ENCODE results near the gene HOXC11. TPM values are rescaled to one million over a fixed set of nuclear protein-coding genes. Genes with fewer than 3 reads are reported as not detected.

HOXC11 gene
- total and polyA plus RNA-seq, 4 experiments from 2014 or later: not detected

DNA sequence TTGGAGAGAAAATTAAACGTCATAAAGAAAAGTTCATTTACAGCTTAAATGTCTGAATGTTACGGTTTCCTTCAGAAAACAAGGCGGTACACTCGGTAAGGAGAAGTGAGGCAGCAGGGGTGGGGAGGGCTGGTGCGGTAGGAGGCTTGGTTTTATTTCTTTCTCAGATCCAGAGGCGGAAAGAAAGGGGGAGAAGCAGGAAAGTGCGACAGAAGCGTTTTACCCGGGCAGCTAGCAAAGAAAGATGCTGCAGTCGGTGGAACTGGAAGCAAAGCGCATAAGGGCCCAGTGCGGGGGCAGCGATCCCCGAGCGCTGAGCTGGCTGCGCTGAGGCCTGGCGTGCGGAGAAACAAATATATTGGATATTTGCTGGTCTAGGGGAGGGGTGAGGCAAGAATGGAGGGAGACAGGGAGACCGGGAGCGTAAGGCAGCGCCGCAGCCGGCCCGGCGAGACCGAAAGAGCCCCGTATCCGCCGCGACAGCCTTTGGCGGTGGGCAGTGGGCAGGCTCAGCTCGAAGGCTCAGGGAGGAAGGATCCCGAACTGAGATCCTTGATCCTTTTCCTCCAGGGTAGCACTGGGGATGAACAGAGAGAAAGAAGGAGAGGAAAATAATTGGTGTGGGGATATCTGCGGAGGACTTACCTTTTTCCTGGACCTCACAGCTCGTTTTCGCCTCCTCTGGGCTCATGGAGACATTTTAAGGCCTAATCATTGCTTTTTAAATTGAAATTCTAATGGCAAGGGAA lies 6.4 kb upstream of the HOXC11 start:
- no peak for DNase-seq
- H3K4me1 Mint-ChIP-seq: peaks cover 18 to 46% (median 28%) of the 10 kb centered on the region in 4 donors
- H3K27me3 ChIP-seq (ENCODE audit: insufficient read depth, low read length): peaks cover 97% of the 10 kb centered on the region
- peak overlapping the region in 1 of 7 donors; percentile 68 for H3K27ac Mint-ChIP-seq
- H3K36me3 Mint-ChIP-seq: peaks cover 0 to 4% of the 10 kb centered on the region in 2 donors
- H3K36me3 ChIP-seq (ENCODE audit: insufficient read depth, low read length): no peaks in the 10 kb centered on the region
- no peak overlapping the region for H3K27ac ChIP-seq (ENCODE audit: low read depth, low read length)
- CTCF ChIA-PET (ENCODE audit: partially characterized antibody): no interaction called here
- H3K27me3 Mint-ChIP-seq: peaks cover 80 to 93% of the 10 kb centered on the region in 2 donors
- POLR2A ChIA-PET (ENCODE audit: partially characterized antibody): no interaction called here
- H3K4me1 ChIP-seq (ENCODE audit: insufficient read depth, low read length): peaks cover 42% of the 10 kb centered on the region
- intact Hi-C loops (cut with micrococcal nuclease): no loop called here
- H3K4me3 ChIP-seq (ENCODE audit: low read length in 2 of 2): no peak overlapping the region
- H3K4me3 Mint-ChIP-seq: peak overlapping the region in 6 of 8 donors; percentile 13 to 84 (median 70)
- H3K9me3 ChIP-seq (ENCODE audit: control insufficient read depth in 1 of 2, low read length in 2 of 2): no peaks in the 10 kb centered on the region
- H3K9me3 Mint-ChIP-seq: peaks cover 0 to 8% (median 5%) of the 10 kb centered on the region in 8 donors

DNA sequence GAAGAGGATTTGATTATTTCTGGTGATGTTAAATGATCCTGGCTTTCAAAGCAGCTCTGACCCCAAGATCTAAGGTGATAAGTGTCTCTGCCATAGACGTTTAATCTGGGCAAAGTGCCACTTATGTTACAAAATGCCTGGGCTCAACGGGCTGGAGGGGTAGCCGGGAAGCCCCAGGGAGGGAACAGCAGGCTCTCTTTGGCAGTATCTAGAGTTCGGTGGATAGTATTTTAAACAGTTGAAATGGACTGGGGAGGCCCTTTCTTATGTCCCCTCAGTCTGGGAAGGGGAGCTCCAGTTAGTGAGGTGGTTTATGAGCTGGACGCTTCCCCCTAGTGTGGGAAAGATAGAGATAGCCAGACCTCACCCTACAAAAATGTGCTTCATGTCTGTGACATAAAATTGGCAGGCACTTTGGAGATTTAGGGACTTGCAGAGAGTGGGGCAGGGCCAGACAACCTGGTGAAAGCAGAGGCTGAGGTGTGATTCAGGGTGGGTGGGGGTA lies 5.5 kb upstream of the HOXC11 start:
- peak overlapping the region in 1 of 7 donors; percentile 55 for H3K27ac Mint-ChIP-seq
- H3K4me1 Mint-ChIP-seq: peaks cover 18 to 46% (median 27%) of the 10 kb centered on the region in 4 donors
- peaks cover 98% of the 10 kb centered on the region for H3K27me3 ChIP-seq (ENCODE audit: insufficient read depth, low read length)
- ChIA-PET CTCF (ENCODE audit: partially characterized antibody) (no interaction called here), POLR2A (ENCODE audit: partially characterized antibody) (no interaction called here)
- no peak overlapping the region for H3K27ac ChIP-seq (ENCODE audit: low read depth, low read length)
- H3K9me3 ChIP-seq (ENCODE audit: control insufficient read depth in 1 of 2, low read length in 2 of 2): no peaks in the 10 kb centered on the region
- no peak overlapping the region for H3K4me3 ChIP-seq (ENCODE audit: low read length in 2 of 2)
- peaks cover 0 to 4% of the 10 kb centered on the region in 2 donors for H3K36me3 Mint-ChIP-seq
- intact Hi-C loops (cut with micrococcal nuclease): no loop called here
- peaks cover 42% of the 10 kb centered on the region for H3K4me1 ChIP-seq (ENCODE audit: insufficient read depth, low read length)
- peaks cover 0 to 10% (median 5%) of the 10 kb centered on the region in 8 donors for H3K9me3 Mint-ChIP-seq
- DNase-seq: no peak
- peaks cover 82 to 95% of the 10 kb centered on the region in 2 donors for H3K27me3 Mint-ChIP-seq
- peak overlapping the region in 1 of 8 donors; percentile 30 for H3K4me3 Mint-ChIP-seq
- no peaks in the 10 kb centered on the region for H3K36me3 ChIP-seq (ENCODE audit: insufficient read depth, low read length)

- Mint-ChIP-seq H3K27me3 (peaks cover 86 to 94% of the 10 kb centered on the region in 2 donors), H3K9me3 (peaks cover 0 to 18% (median 10%) of the 10 kb centered on the region in 8 donors), H3K27ac (peak overlapping the region in 1 of 7 donors; percentile 20), H3K36me3 (peaks cover 4 to 10% of the 10 kb centered on the region in 2 donors), H3K4me3 (no peak overlapping the region), H3K4me1 (peaks cover 18 to 48% (median 32%) of the 10 kb centered on the region in 4 donors)
- H3K27me3 ChIP-seq (ENCODE audit: insufficient read depth, low read length): peaks cover 95% of the 10 kb centered on the region
- ChIA-PET POLR2A (ENCODE audit: partially characterized antibody) (interaction anchor here (1.6 kb wide), 1 partner anchor 12 kb away, joined by 3 read pairs; no protein-coding TSS in a partner anchor), CTCF (ENCODE audit: partially characterized antibody) (interaction anchor here (0.5 kb wide), 1 partner anchor 232 kb away, joined by 3 read pairs; no protein-coding TSS in a partner anchor)
- no peak for DNase-seq
- H3K36me3 ChIP-seq (ENCODE audit: insufficient read depth, low read length): no peaks in the 10 kb centered on the region
- peaks cover 37% of the 10 kb centered on the region for H3K4me1 ChIP-seq (ENCODE audit: insufficient read depth, low read length)
- intact Hi-C loops (cut with micrococcal nuclease): no loop called here
- H3K27ac ChIP-seq (ENCODE audit: low read depth, low read length): no peak overlapping the region
- no peaks in the 10 kb centered on the region for H3K9me3 ChIP-seq (ENCODE audit: control insufficient read depth in 1 of 2, low read length in 2 of 2)
- H3K4me3 ChIP-seq (ENCODE audit: low read length in 2 of 2): no peak overlapping the region
Measured at GRCh38 chr12:53968214-53969127, 4.5 kb upstream of the HOXC11 start.

- H3K4me1 ChIP-seq (ENCODE audit: insufficient read depth, low read length): peaks cover 37% of the 10 kb centered on the region
- Mint-ChIP-seq H3K4me3 (no peak overlapping the region), H3K4me1 (peaks cover 13 to 39% (median 23%) of the 10 kb centered on the region in 4 donors), H3K27me3 (peaks cover 78 to 87% of the 10 kb centered on the region in 2 donors), H3K27ac (peak overlapping the region in 1 of 7 donors; percentile 50), H3K36me3 (peaks cover 4 to 10% of the 10 kb centered on the region in 2 donors), H3K9me3 (peaks cover 0 to 19% (median 8%) of the 10 kb centered on the region in 8 donors)
- DNase-seq: no peak
- no peaks in the 10 kb centered on the region for H3K9me3 ChIP-seq (ENCODE audit: control insufficient read depth in 1 of 2, low read length in 2 of 2)
- ChIA-PET POLR2A (ENCODE audit: partially characterized antibody) (interaction anchor here (1.6 kb wide), 1 partner anchor 11 kb away, joined by 3 read pairs; no protein-coding TSS in a partner anchor), CTCF (ENCODE audit: partially characterized antibody) (no interaction called here)
- no peak overlapping the region for H3K4me3 ChIP-seq (ENCODE audit: low read length in 2 of 2)
- intact Hi-C loops (cut with micrococcal nuclease): no loop called here
- no peak overlapping the region for H3K27ac ChIP-seq (ENCODE audit: low read depth, low read length)
- H3K36me3 ChIP-seq (ENCODE audit: insufficient read depth, low read length): no peaks in the 10 kb centered on the region
- H3K27me3 ChIP-seq (ENCODE audit: insufficient read depth, low read length): peaks cover 95% of the 10 kb centered on the region
Measured at GRCh38 chr12:53969588-53970259, 3.2 kb upstream of the HOXC11 start.

DNA sequence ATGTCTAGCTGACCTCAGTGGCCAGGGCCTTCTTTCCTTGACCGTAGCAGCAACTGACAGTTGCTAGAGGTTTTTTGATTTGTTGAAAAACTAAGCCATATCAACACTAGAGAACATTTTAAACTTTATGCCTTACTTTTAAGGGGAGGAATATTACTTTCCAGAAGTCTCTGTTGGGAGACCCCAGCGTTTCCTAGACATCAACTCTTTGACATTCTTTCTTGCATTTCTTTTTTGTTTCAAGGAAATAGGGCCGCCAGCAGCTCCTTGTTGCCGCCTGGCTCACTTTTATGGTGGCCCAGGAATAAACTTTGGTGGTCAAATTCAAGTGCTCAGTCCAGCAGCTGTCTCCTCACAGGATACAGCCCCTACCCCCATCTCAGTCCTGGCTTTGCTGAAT lies 2.5 kb upstream of the HOXC11 start:
- CTCF ChIA-PET (ENCODE audit: partially characterized antibody): no interaction called here
- Histone ChIP-seq H3K27ac (ENCODE audit: low read depth, low read length) (no peak overlapping the region), H3K36me3 (ENCODE audit: insufficient read depth, low read length) (no peaks in the 10 kb centered on the region), H3K4me3 (ENCODE audit: low read length in 2 of 2) (no peak overlapping the region), H3K9me3 (ENCODE audit: control insufficient read depth in 1 of 2, low read length in 2 of 2) (no peaks in the 10 kb centered on the region), H3K27me3 (ENCODE audit: insufficient read depth, low read length) (peaks cover 93% of the 10 kb centered on the region), H3K4me1 (ENCODE audit: insufficient read depth, low read length) (peaks cover 37% of the 10 kb centered on the region)
- Mint-ChIP-seq H3K36me3 (peaks cover 4 to 10% of the 10 kb centered on the region in 2 donors), H3K27me3 (peaks cover 77 to 84% of the 10 kb centered on the region in 2 donors), H3K4me1 (peaks cover 13 to 37% (median 24%) of the 10 kb centered on the region in 4 donors), H3K9me3 (peaks cover 0 to 17% (median 8%) of the 10 kb centered on the region in 8 donors), H3K4me3 (no peak overlapping the region), H3K27ac (peak overlapping the region in 1 of 7 donors; percentile 50)
- no peak for DNase-seq
- POLR2A ChIA-PET (ENCODE audit: partially characterized antibody): no interaction called here
- intact Hi-C loops (cut with micrococcal nuclease): no loop called here

DNA sequence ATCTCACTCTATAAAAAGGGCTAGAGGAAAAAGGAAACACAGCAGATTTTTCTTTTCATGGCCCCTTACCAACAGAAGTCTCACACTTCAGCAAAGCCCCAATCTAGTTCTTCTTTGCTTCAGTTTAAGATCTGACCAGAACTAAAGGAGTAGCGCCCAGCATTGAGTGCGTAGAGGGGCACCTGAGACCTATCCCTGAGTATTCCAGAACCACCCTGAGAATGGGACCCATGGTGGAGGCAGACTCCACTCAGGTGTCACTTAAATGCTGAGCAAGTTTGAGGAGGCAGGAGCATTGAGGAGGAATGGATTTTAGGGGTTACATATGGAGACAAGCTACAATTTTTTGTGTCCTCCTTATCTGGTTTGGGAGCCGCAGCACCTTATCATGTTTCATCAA lies 1.8 kb upstream of the HOXC11 start:
- Mint-ChIP-seq H3K9me3 (peaks cover 0 to 21% (median 8%) of the 10 kb centered on the region in 8 donors), H3K36me3 (peaks cover 5 to 10% of the 10 kb centered on the region in 2 donors), H3K4me3 (no peak overlapping the region), H3K4me1 (peaks cover 10 to 36% (median 23%) of the 10 kb centered on the region in 4 donors), H3K27me3 (peaks cover 76 to 83% of the 10 kb centered on the region in 2 donors), H3K27ac (peak overlapping the region in 1 of 7 donors; percentile 84)
- Histone ChIP-seq H3K4me1 (ENCODE audit: insufficient read depth, low read length) (peaks cover 34% of the 10 kb centered on the region), H3K9me3 (ENCODE audit: control insufficient read depth in 1 of 2, low read length in 2 of 2) (no peaks in the 10 kb centered on the region), H3K27ac (ENCODE audit: low read depth, low read length) (no peak overlapping the region), H3K36me3 (ENCODE audit: insufficient read depth, low read length) (no peaks in the 10 kb centered on the region), H3K27me3 (ENCODE audit: insufficient read depth, low read length) (peaks cover 93% of the 10 kb centered on the region), H3K4me3 (ENCODE audit: low read length in 2 of 2) (no peak overlapping the region)
- DNase-seq: no peak
- ChIA-PET POLR2A (ENCODE audit: partially characterized antibody) (no interaction called here), CTCF (ENCODE audit: partially characterized antibody) (no interaction called here)
- intact Hi-C loops (cut with micrococcal nuclease): no loop called here

All from CD4-positive, alpha-beta memory T cell (primary cell).